HepG2 (cell line): Measurements from ENCODE around the gene USP25. TPM values are rescaled to one million over a fixed set of nuclear protein-coding genes. Genes with fewer than 3 reads are reported as not detected.
A peak's percentile ranks its signal among the peaks of the same experiment; 100 is the strongest.

Experiments
- ATAC-seq: fragments of 200-7000 bp; cut with Tn5 transposase; 3 replicates; pipeline ENCODE4 v1.9.1; 2020; ENCODE audit warnings: mild to moderate bottlenecking, moderate library complexity
- BruUV-seq: library from RNA; stranded (reverse); fragments of 400-500 nt; replicated peaks from 2 replicates; lab custom pipeline; 2021; lab: Mats Ljungman, UMichigan
- CTCF ChIA-PET: fragments of 300-600 bp; formaldehyde crosslinking; extraction: SDS; loops from one replicate; lab custom pipeline; 2021; ENCODE audit warnings: low total read pairs, inconsistent platforms, low intra/inter-chr PET ratio; lab: Yijun Ruan, JAX
- POLR2A ChIA-PET: fragments of 350-600 bp; sonication (Branson Sonifier 250); formaldehyde crosslinking; loops from one replicate; lab custom pipeline; 2020; ENCODE audit warnings: antibody characterized with exemption, inconsistent platforms; lab: Yijun Ruan, JAX
- DNase-seq: peaks from one replicate; pipeline ENCODE4 v3.0.0-alpha.2; 2015; ENCODE audit warnings: low spot score
- FAIRE-seq: peaks from 3 replicates; lab custom pipeline; 2011; peaks lifted over from hg19 to GRCh38; lab: Jason Lieb, UNC
- H2AFZ ChIP-seq: one replicate; pipeline ENCODE4 v1.6.1; 2011; ENCODE audit warnings: low read length, inconsistent platforms
- H3K27ac ChIP-seq: fragments of 300-600 bp; 3 replicates; pipeline ENCODE4 v1.8.0; 2011; ENCODE audit warnings: mixed run types, mild to moderate bottlenecking, mixed read lengths, low read length, inconsistent platforms; ENCODE audit not compliant: insufficient read depth; ENCODE audit errors: extremely low read length
- H3K27me3 ChIP-seq, 2 experiments: fragments of 200-600 bp in 1 of 2; 2 replicates in 1 of 2; 3 replicates in 1 of 2; pipeline versions ENCODE4 v1.6.0 to v1.8.0; 2011; ENCODE audit warnings: low read length in 2 of 2, mild to moderate bottlenecking in 2 of 2, moderate library complexity in 2 of 2, inconsistent platforms in 1 of 2; ENCODE audit not compliant: insufficient read depth in 2 of 2, control insufficient read depth in 1 of 2
- H3K36me3 ChIP-seq, 2 experiments: fragments of 200-600 bp in 1 of 2; replicated peaks in 1 of 2; 2 replicates in 1 of 2; 3 replicates in 1 of 2; pipeline versions ENCODE4 v1.5.1 to v1.8.0; 2011; ENCODE audit warnings: low read length in 2 of 2, inconsistent platforms in 1 of 2; ENCODE audit not compliant: insufficient read depth in 2 of 2, control insufficient read depth in 1 of 2
- H3K4me1 ChIP-seq: 2 replicates; pipeline ENCODE4 v1.5.1; 2012; ENCODE audit warnings: low read length, inconsistent platforms; ENCODE audit not compliant: insufficient read depth
- H3K4me2 ChIP-seq: 2 replicates; pipeline ENCODE4 v1.6.0; 2011; ENCODE audit warnings: low read depth, low read length, inconsistent platforms
- H3K4me3 ChIP-seq, 3 experiments: fragments of 200-600 bp in 1 of 3; sonication (generic), shearing (Covaris generic) in 1 of 3; replicated peaks in 1 of 3; 2 replicates each; pipeline ENCODE4 v1.5.1; 2011 to 2016; ENCODE audit warnings: low read length in 3 of 3, inconsistent platforms in 2 of 3, low read depth in 2 of 3, mild to moderate bottlenecking in 2 of 3, control low read depth in 1 of 3, mixed read lengths in 1 of 3; ENCODE audit not compliant: insufficient read depth in 1 of 3
- H3K79me2 ChIP-seq: one replicate; pipeline ENCODE4 v1.6.1; 2011; ENCODE audit warnings: low read length, inconsistent platforms; ENCODE audit not compliant: insufficient read depth
- H3K9ac ChIP-seq: 2 replicates; pipeline ENCODE4 v1.6.0; 2011; ENCODE audit warnings: mild to moderate bottlenecking, low read depth, low read length, inconsistent platforms; ENCODE audit not compliant: insufficient read depth
- H3K9me3 ChIP-seq: 2 replicates; pipeline ENCODE4 v1.5.1; 2012; ENCODE audit warnings: mild to moderate bottlenecking, low read length
- H4K20me1 ChIP-seq: 2 replicates; pipeline ENCODE4 v1.6.0; 2011; ENCODE audit warnings: inconsistent platforms, mild to moderate bottlenecking, low read length, moderate library complexity; ENCODE audit not compliant: insufficient read depth
- ATF1 ChIP-seq: IDR thresholded peaks from 2 replicates; pipeline ENCODE4 v1.6.1; 2016; ENCODE audit warnings: mild to moderate bottlenecking, control low read depth
- HDAC2 ChIP-seq: sonication (generic); formaldehyde crosslinking; IDR thresholded peaks from 2 replicates; pipeline ENCODE4 v1.4.0; 2020; ENCODE audit warnings: missing genetic modification reagents
- HOXD1 ChIP-seq: sonication (generic); formaldehyde crosslinking; IDR thresholded peaks from 2 replicates; pipeline ENCODE4 v1.5.0; 2020; ENCODE audit warnings: missing genetic modification reagents
- RBFOX2 ChIP-seq: fragments of 200-400 bp; formaldehyde crosslinking; IDR thresholded peaks from 2 replicates; pipeline ENCODE4 v1.6.1; 2017; ENCODE audit warnings: low read depth, mild to moderate bottlenecking, low read length
- ZIK1 ChIP-seq: sonication (generic); formaldehyde crosslinking; IDR thresholded peaks from 2 replicates; pipeline ENCODE4 v1.5.0; 2020; ENCODE audit warnings: mild to moderate bottlenecking, low read depth, missing genetic modification reagents, borderline replicate concordance
- ZNF367 ChIP-seq: sonication (generic); formaldehyde crosslinking; IDR thresholded peaks from 2 replicates; pipeline ENCODE4 v1.4.0; 2020; ENCODE audit warnings: missing genetic modification reagents, borderline replicate concordance
- WGBS: methylation state at CpG from one replicate; pipeline ENCODE4 v1.1.6; 2017; ENCODE audit warnings: low lambda C conversion rate; 5-methylcytosine and 5-hydroxymethylcytosine counted together
- in situ Hi-C: cut with HindIII; loops from 2 replicates; pipeline ENCODE4 v1.10.0; 2017; ENCODE audit warnings: low pct_unique_long_range_greater_than_20kb; ENCODE audit not compliant: extremely low pct_ligation_motif_present
- intact Hi-C: fragments of 100-400 bp; cut with micrococcal nuclease; formaldehyde crosslinking; loops from one replicate; pipeline ENCODE4 v1.10.0; 2022; ENCODE audit not compliant: unreplicated experiment
- polyA plus RNA-seq, 8 experiments: library from polyadenylated mRNA; depleted of rRNA in 3 of 8; stranded (reverse) in 7 of 8; unstranded in 1 of 8; fragments of >200 nt; fragmentation: Illumina TruSeq in 4 of 8; extraction: Trizol in 4 of 8; gene quantifications; 2 replicates each; pipeline versions ENCODE4 v1.2.1 to v1.2.3, GENCODE V29; 2011 to 2016; ENCODE audit warnings: low read depth in 4 of 8, missing spikeins in 1 of 8, mixed read lengths in 1 of 8; ENCODE audit not compliant: insufficient read depth in 1 of 8
- total RNA-seq, 5 experiments: library from RNA; depleted of rRNA; stranded (reverse); fragments of >200 nt; fragmentation: Illumina TruSeq; extraction: Trizol; gene quantifications; 2 replicates each; pipeline ENCODE4 v1.2.3, GENCODE V29; 2016; ENCODE audit warnings: low read depth in 1 of 5
- TF ChIP-seq, protein P1 (sequence below): sonication (generic); formaldehyde crosslinking; conservative IDR thresholded peaks from 2 replicates; pipeline ENCODE4 v1.8.0; 2022; ENCODE audit warnings: missing genetic modification reagents
- TF ChIP-seq, protein P2 (sequence below): sonication (generic); formaldehyde crosslinking; IDR thresholded peaks from 2 replicates; pipeline ENCODE4 v1.8.0; 2022; ENCODE audit warnings: mild to moderate bottlenecking, missing genetic modification reagents; ENCODE audit not compliant: insufficient replicate concordance
- TF ChIP-seq, protein P3 (sequence below): sonication (generic); formaldehyde crosslinking; IDR thresholded peaks from 2 replicates; pipeline ENCODE4 v1.5.1; 2020; ENCODE audit warnings: mild to moderate bottlenecking, missing genetic modification reagents, moderate library complexity
- TF ChIP-seq, protein P4 (sequence below): sonication (generic); formaldehyde crosslinking; IDR thresholded peaks from 2 replicates; pipeline ENCODE4 v1.4.0; 2020; ENCODE audit warnings: mild to moderate bottlenecking, missing genetic modification reagents, borderline replicate concordance
- TF ChIP-seq, protein P5 (sequence below): fragments of 450-650 bp; IDR thresholded peaks from 2 replicates; pipeline ENCODE4 v1.6.1; 2017
- TF ChIP-seq, protein P6 (sequence below): sonication (generic); formaldehyde crosslinking; IDR thresholded peaks from 2 replicates; pipeline ENCODE4 v1.4.0; 2020; ENCODE audit warnings: mild to moderate bottlenecking, missing genetic modification reagents

USP25 gene
- total and polyA plus RNA-seq, 2 of the 13 experiments (the other 11 are each of a cell fraction or from before 2014, with no cell fraction given): 12.4 to 26.3 TPM

DNA sequence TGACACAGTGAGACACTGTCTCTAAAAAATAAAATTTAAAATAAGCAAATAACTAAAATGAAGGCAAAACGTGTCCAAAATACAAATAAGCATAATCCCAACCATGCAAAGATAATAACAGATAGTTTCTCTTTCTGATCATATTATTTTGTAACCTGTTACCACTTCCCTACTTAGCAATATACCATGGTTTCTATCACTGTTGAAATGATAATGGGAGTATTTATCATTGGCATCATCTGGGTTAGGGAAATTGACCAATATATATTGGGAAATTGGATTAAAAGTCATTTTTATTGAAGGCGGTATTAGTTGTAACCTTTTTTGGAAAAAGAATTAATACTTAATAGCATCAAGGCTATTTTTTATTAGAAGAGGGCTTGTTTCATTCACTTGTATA lies 47.0 kb downstream of the USP25 start (continued):
- TF ChIP-seq, protein P1, sequence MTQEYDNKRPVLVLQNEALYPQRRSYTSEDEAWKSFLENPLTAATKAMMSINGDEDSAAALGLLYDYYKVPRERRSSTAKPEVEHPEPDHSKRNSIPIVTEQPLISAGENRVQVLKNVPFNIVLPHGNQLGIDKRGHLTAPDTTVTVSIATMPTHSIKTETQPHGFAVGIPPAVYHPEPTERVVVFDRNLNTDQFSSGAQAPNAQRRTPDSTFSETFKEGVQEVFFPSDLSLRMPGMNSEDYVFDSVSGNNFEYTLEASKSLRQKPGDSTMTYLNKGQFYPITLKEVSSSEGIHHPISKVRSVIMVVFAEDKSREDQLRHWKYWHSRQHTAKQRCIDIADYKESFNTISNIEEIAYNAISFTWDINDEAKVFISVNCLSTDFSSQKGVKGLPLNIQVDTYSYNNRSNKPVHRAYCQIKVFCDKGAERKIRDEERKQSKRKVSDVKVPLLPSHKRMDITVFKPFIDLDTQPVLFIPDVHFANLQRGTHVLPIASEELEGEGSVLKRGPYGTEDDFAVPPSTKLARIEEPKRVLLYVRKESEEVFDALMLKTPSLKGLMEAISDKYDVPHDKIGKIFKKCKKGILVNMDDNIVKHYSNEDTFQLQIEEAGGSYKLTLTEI (CRISPR knock-in tag): no peak
- TF ChIP-seq HDAC2 (CRISPR knock-in tag) (no peak), RBFOX2 (no peak), HOXD1 (CRISPR knock-in tag) (no peak)
- TF ChIP-seq, protein P2, sequence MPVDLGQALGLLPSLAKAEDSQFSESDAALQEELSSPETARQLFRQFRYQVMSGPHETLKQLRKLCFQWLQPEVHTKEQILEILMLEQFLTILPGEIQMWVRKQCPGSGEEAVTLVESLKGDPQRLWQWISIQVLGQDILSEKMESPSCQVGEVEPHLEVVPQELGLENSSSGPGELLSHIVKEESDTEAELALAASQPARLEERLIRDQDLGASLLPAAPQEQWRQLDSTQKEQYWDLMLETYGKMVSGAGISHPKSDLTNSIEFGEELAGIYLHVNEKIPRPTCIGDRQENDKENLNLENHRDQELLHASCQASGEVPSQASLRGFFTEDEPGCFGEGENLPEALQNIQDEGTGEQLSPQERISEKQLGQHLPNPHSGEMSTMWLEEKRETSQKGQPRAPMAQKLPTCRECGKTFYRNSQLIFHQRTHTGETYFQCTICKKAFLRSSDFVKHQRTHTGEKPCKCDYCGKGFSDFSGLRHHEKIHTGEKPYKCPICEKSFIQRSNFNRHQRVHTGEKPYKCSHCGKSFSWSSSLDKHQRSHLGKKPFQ (CRISPR knock-in tag): no peak

DNA sequence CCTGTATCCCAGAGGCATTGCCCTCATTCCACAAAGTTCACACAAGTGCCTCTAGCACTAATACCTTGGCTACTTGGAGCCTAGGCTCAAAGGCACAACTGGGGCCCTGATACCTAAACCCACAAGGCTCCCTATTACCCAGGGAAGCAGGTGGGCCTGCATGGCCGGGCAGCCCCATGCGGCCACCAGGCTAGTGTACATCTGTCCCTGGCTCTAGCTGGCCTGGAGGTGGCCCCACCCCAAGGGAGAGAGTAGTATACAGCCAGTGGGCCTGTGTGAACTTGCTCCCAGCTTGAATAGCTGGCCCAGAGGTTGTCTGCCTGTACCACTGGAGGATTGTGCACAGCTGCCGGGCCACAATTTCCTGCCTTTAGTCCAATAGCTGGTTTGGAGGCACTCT lies 52.2 kb downstream of the USP25 start:
- Histone ChIP-seq H3K27ac (no peak overlapping the region), H4K20me1 (no peaks in the 10 kb centered on the region), H3K4me1 (no peaks in the 10 kb centered on the region), H3K79me2 (no peaks in the 10 kb centered on the region), H2AFZ (no peak overlapping the region), H3K9me3 (no peaks in the 10 kb centered on the region), H3K9ac (no peak overlapping the region), H3K27me3 (no peaks in the 10 kb centered on the region), H3K4me2 (no peak overlapping the region), H3K36me3 (peaks cover 12 to 22% of the 10 kb centered on the region in 2 experiments; a peak in 4 of 5 replicates), H3K4me3 (no peak overlapping the region)
- ChIA-PET CTCF (no interaction called here), POLR2A (no interaction called here)
- 100% methylated on average over 1 of the region's 3 CpGs for WGBS
- intact Hi-C loops: no loop called here
- DNase-seq (no peak), ATAC-seq (peak; percentile 51; the same call in 2 of the 3 replicates), FAIRE-seq (no peak)
- in situ Hi-C loops: no loop called here
- no TSS peak for BruUV-seq
- TF ChIP-seq, protein P3, sequence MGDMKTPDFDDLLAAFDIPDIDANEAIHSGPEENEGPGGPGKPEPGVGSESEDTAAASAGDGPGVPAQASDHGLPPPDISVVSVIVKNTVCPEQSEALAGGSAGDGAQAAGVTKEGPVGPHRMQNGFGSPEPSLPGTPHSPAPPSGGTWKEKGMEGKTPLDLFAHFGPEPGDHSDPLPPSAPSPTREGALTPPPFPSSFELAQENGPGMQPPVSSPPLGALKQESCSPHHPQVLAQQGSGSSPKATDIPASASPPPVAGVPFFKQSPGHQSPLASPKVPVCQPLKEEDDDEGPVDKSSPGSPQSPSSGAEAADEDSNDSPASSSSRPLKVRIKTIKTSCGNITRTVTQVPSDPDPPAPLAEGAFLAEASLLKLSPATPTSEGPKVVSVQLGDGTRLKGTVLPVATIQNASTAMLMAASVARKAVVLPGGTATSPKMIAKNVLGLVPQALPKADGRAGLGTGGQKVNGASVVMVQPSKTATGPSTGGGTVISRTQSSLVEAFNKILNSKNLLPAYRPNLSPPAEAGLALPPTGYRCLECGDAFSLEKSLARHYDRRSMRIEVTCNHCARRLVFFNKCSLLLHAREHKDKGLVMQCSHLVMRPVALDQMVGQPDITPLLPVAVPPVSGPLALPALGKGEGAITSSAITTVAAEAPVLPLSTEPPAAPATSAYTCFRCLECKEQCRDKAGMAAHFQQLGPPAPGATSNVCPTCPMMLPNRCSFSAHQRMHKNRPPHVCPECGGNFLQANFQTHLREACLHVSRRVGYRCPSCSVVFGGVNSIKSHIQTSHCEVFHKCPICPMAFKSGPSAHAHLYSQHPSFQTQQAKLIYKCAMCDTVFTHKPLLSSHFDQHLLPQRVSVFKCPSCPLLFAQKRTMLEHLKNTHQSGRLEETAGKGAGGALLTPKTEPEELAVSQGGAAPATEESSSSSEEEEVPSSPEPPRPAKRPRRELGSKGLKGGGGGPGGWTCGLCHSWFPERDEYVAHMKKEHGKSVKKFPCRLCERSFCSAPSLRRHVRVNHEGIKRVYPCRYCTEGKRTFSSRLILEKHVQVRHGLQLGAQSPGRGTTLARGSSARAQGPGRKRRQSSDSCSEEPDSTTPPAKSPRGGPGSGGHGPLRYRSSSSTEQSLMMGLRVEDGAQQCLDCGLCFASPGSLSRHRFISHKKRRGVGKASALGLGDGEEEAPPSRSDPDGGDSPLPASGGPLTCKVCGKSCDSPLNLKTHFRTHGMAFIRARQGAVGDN (CRISPR knock-in tag): no peak
- TF ChIP-seq, protein P4, sequence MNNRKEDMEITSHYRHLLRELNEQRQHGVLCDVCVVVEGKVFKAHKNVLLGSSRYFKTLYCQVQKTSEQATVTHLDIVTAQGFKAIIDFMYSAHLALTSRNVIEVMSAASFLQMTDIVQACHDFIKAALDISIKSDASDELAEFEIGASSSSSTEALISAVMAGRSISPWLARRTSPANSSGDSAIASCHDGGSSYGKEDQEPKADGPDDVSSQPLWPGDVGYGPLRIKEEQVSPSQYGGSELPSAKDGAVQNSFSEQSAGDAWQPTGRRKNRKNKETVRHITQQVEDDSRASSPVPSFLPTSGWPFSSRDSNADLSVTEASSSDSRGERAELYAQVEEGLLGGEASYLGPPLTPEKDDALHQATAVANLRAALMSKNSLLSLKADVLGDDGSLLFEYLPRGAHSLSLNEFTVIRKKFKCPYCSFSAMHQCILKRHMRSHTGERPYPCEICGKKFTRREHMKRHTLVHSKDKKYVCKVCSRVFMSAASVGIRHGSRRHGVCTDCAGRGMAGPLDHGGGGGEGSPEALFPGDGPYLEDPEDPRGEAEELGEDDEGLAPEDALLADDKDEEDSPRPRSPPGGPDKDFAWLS (CRISPR knock-in tag): no peak
- TF ChIP-seq ZNF367 (CRISPR knock-in tag) (no peak), ZIK1 (CRISPR knock-in tag) (no peak), ATF1 (CRISPR knock-in tag) (no peak)
- TF ChIP-seq, protein P5, sequence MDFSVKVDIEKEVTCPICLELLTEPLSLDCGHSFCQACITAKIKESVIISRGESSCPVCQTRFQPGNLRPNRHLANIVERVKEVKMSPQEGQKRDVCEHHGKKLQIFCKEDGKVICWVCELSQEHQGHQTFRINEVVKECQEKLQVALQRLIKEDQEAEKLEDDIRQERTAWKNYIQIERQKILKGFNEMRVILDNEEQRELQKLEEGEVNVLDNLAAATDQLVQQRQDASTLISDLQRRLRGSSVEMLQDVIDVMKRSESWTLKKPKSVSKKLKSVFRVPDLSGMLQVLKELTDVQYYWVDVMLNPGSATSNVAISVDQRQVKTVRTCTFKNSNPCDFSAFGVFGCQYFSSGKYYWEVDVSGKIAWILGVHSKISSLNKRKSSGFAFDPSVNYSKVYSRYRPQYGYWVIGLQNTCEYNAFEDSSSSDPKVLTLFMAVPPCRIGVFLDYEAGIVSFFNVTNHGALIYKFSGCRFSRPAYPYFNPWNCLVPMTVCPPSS: no peak
- TF ChIP-seq, protein P6, sequence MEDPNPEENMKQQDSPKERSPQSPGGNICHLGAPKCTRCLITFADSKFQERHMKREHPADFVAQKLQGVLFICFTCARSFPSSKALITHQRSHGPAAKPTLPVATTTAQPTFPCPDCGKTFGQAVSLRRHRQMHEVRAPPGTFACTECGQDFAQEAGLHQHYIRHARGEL: no peak
